Measurements from ENCODE around the gene MAP10.
A peak's percentile ranks its signal among the peaks of the same experiment; 100 is the strongest.

The MAP10 gene

GRCh38 chr1:232797856-232798510 lies 7.2 kb upstream of the MAP10 start:
- no peak for TF ChIP-seq CTCF (IDR thresholded peaks at IDR 0.05; ENCODE audit: low read depth, low read length, missing control alignments)
- DNase-seq (ENCODE audit: low read depth), result no peak
- no peak overlapping the region for H3K4me3 ChIP-seq (ENCODE audit: low read depth, low read length)

GRCh38 chr1:232798920-232799319 lies 6.3 kb upstream of the MAP10 start:
- H3K4me3 ChIP-seq (ENCODE audit: low read depth, low read length), result no peak overlapping the region
- no peak for DNase-seq (ENCODE audit: low read depth)
- TF ChIP-seq CTCF (IDR thresholded peaks at IDR 0.05; ENCODE audit: low read depth, low read length, missing control alignments), result no peak

GRCh38 chr1:232806186-232806510 lies 932 bp downstream of the MAP10 start:
- no peak for DNase-seq (ENCODE audit: low read depth)
- peak overlapping the region; percentile 81 for H3K4me3 ChIP-seq (ENCODE audit: low read depth, low read length)
- TF ChIP-seq CTCF (IDR thresholded peaks at IDR 0.05; ENCODE audit: low read depth, low read length, missing control alignments), result no peak

- TF ChIP-seq CTCF (IDR thresholded peaks at IDR 0.05; ENCODE audit: low read depth, low read length, missing control alignments), result no peak
- no peak overlapping the region for H3K4me3 ChIP-seq (ENCODE audit: low read depth, low read length)
Measured at GRCh38 chr1:232810856-232811255, 5.6 kb downstream of the MAP10 start.

GRCh38 chr1:232812560-232812959 lies 7.3 kb downstream of the MAP10 start:
- no peak for DNase-seq (ENCODE audit: low read depth)
- H3K4me3 ChIP-seq (ENCODE audit: low read depth, low read length), result no peak overlapping the region
- no peak for TF ChIP-seq CTCF (IDR thresholded peaks at IDR 0.05; ENCODE audit: low read depth, low read length, missing control alignments)

More at GRCh38 chr1:232810856-232811255, 5.6 kb downstream of the MAP10 start:
- DNase-seq (ENCODE audit: low read depth), result no peak

- no peak overlapping the region for H3K4me3 ChIP-seq (ENCODE audit: low read depth, low read length)
- TF ChIP-seq CTCF (IDR thresholded peaks at IDR 0.05; ENCODE audit: low read depth, low read length, missing control alignments), result no peak
- no peak for DNase-seq (ENCODE audit: low read depth)
Measured at GRCh38 chr1:232813097-232813496, 7.9 kb downstream of the MAP10 start.

- no peak for DNase-seq (ENCODE audit: low read depth)
- TF ChIP-seq CTCF (IDR thresholded peaks at IDR 0.05; ENCODE audit: low read depth, low read length, missing control alignments), result no peak
- no peak overlapping the region for H3K4me3 ChIP-seq (ENCODE audit: low read depth, low read length)
Measured at GRCh38 chr1:232813760-232814159, 8.5 kb downstream of the MAP10 start.
